VCaP (cell line): ENCODE results near the gene PUM2.
A peak's percentile ranks its signal among the peaks of the same experiment; 100 is the strongest.

ENCODE experiments used
- H3K27ac ChIP-seq: fragments of 450-650 bp; 2 replicates; pipeline ENCODE4 v1.5.1; 2017
- TF ChIP-seq, protein P1 (sequence below): fragments of 450-650 bp; conservative IDR thresholded peaks from 2 replicates; pipeline ENCODE4 v1.5.1; 2017; ENCODE audit warnings: mild to moderate bottlenecking, moderate library complexity

The PUM2 gene

DNA sequence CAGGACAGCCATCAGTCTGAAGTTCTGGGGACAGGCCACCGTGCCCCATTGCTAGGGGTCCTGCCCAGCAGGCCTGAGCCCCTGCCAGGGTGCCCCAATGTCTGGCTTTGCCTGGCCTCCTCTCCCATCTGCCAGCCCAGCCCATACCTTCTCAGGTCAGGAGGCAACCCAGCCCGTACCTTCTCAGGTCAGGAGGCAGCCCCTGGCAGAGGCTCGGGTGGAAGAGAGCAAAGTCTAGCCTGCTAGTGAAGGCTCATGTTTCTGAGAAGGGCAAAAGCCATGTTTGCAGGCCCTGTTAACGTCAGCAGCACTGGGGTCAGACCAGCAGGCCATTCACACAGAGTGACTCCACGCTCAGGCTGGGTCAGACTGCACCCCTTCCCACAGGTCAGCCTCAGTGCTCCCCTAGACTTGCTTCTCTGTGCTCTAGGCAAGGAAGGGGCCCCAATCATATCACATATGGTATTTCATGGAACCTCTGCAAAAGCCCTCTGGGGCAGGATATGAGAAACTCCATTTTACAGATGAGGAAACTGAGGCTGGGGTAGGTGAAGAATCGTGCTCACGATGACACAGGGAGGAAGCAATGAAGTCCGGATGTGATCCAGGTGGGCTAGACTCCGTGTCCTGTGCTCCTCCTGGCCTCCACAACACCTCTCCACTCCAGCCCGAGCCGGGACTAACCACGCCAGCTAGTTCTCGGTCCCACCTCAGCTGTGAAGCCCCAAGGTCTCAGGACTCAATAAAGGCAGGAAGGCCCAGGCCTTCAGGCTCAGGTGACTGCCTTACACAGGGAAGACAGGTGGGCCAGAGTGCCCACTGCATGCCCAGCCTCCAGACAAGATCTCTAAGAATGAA, 135.2 kb downstream of the PUM2 start:
- TF ChIP-seq, protein P1, sequence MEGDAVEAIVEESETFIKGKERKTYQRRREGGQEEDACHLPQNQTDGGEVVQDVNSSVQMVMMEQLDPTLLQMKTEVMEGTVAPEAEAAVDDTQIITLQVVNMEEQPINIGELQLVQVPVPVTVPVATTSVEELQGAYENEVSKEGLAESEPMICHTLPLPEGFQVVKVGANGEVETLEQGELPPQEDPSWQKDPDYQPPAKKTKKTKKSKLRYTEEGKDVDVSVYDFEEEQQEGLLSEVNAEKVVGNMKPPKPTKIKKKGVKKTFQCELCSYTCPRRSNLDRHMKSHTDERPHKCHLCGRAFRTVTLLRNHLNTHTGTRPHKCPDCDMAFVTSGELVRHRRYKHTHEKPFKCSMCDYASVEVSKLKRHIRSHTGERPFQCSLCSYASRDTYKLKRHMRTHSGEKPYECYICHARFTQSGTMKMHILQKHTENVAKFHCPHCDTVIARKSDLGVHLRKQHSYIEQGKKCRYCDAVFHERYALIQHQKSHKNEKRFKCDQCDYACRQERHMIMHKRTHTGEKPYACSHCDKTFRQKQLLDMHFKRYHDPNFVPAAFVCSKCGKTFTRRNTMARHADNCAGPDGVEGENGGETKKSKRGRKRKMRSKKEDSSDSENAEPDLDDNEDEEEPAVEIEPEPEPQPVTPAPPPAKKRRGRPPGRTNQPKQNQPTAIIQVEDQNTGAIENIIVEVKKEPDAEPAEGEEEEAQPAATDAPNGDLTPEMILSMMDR, result no peak

DNA sequence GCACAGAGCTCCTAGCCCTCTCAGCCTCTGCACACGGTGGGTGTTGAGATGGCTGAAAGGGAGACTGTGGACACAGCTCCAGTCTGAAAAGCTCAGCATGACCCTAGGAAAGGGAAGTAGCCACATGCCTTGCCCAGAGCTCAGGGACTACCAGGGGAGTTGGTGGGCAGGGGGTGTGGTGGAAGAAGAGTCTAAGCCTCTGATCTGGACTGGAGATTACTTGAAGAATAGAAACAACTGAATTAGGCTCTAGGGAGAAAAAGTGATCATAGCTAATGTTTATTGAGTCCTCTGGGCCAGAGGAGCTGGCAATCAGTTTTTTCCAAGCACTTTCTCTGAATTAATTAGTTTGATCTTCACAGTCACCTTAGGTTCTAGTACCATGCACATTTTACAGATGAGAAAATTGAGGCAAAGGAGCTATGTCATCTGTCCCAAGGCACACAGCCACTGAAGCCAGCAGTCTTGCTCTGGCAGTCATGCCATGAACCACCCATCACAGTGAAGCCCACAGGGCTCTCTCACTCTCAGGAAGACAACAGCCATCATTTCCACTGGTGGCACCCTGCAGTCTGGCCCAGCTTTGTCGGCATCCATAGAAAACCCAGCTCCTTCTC, 136.0 kb downstream of the PUM2 start:
- H3K27ac ChIP-seq, result peak overlapping the region; percentile 76
- TF ChIP-seq, protein P1, result no peak

More for the DNA sequence above, 135.2 kb downstream of the PUM2 start:
- H3K27ac ChIP-seq, result peak overlapping the region; percentile 76

DNA sequence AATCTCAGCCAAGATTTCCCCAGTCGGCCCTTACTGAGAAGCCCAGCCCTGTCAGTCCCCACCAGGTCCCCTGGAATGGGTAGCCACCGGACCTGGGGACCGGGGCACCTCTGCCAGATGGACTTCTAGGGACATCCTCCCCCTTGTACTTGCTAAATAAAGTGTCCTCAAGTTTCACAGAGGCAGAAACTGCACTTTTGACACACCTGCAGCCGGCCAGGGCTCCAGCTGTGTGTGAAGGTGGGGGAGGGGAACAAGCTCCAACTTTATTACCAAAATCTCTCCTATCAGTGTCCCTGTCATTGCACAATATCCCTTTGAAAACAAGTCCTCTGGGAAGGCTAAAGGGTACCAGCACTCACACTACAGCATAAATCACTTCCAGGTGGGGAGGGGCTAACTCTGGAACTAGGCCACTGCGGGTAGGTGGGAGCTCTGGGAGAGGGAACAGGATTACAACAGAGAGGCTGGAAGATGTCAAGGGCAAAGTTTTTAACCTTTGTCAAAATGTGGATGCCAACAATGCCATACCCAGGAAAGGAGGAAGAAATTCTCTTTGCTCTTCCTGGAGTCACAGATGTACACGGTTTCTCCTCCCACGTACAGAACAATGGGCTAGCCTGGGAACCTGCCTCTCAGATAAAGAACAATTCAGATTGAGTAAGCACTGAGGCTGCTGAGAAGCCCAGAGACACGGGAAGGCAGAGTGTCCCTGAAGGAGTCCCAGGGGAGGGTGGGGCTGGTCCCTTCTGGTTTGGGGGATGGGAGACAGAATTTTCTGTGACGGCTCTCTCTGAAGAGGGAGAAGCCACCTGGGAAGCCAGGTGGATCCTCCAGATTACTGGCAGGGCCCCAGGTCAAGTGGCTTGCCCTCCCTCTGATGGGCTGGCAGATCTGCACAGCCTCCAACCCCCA, 136.7 kb downstream of the PUM2 start:
- TF ChIP-seq, protein P1, result no peak
- peak overlapping the region; percentile 76 for H3K27ac ChIP-seq

DNA sequence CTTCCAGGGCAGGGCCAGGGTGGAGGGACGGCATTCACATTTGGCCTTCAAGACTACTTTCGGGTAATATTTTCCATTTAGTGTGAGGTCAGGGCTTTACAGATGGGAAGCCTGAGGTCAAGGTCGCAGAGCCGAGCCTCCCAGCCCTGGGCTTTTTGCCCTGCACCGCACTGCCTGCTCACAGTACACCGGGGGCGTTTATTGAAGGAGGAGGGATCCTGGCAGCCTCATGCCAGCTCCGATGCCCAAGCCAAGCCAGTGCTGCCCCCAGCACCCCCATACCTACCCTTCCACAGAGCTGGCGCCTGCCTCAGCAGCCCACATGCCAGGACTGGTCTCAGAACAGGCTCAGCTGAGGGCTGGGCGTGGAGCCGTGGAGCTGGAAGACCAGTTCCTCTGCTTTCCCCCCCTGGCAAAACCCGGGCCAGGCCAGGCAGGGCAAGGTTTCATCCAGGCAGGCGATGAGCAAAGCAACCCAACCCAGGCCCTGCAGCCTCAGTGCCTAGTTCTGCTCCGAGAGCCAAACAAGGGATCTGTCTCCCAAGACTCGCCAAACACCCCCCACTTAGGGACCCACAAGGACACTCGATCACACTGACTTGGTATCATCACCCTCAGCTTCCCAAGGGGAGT, 137.7 kb downstream of the PUM2 start:
- peak overlapping the region; percentile 76 for H3K27ac ChIP-seq
- TF ChIP-seq, protein P1, result no peak

DNA sequence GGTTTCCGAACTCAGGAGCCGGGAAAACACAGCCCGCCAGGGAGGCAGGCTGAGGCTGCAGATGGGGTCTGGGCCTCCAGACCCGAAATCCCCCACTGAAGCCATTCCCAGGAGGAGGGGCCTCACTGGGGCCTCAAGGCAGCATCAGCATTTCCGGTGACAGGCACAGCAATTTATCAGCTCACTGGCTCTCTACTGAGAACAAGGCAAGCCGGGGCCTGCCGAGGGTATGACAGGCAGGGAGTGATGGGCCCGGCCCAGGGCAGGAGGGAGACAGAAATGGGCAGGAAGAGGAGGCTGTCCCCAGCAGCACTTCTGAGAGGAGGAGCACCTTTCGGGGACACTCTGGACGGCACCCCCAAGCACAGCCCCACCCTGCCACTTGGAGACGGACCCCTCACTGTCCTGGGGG, 138.2 kb downstream of the PUM2 start:
- TF ChIP-seq, protein P1, result no peak
- H3K27ac ChIP-seq, result peak overlapping the region; percentile 76

DNA sequence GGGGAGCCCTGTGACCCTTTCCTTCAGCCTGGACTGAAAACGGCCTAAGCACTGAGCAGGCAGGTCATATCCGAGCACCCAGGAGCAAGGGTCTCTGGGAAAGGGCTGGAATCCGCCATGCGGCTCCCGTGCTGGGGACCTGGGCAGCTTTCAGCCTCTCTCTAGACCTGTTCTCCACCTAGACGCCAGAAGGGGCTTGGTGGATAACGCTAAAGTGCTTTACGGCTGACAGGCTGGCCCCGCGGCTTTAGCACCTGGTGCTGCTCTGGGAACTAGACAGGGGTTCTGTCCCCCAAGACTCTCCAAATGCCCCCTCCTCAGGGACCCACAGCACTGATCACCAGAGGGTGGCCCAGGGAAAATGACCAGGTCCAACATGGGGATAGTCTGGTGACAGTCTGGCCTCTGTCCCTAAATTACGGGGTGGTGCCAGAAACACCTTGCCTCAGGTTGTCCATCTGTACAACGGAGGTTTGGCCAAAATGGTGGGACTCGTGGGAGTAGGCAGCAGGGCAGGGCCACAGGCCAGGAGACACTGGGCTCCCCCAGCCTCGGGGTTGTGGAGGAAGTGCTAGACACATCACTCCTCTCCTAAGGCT, 138.7 kb downstream of the PUM2 start:
- TF ChIP-seq, protein P1, result no peak
- H3K27ac ChIP-seq, result peak overlapping the region; percentile 76
